Activated T-cell treated with anti-CD3 and anti-CD28 coated beads for 1 hour (primary cell): ENCODE data around the gene MYL12A.
A peak's percentile ranks its signal among the peaks of the same experiment; 100 is the strongest.

Source experiments
- DNase-seq: peaks from one replicate; pipeline ENCODE4 v3.0.0-alpha.2; 2020; ENCODE audit warnings: low read depth

Gene MYL12A

DNA sequence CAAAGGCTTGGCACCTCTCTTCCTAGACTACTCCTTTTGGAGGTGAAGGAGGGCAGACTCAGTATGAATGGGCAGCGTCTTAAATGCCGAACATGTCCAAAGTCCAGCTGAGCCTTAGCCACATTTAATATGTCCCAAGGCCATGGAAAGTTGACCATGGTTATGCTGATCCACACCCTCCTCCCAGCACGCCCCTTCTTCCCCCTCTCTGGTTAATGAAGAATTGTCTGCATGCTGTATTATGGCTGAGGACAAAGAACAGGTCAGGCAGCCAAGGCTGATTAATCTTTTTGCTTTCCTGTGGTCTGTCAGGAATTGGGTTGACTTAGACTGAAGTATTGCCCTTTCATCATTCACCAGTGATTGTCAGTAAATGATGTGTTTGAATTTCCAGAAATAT, 22.0 kb upstream of the MYL12A start:
- no peak for DNase-seq

DNA sequence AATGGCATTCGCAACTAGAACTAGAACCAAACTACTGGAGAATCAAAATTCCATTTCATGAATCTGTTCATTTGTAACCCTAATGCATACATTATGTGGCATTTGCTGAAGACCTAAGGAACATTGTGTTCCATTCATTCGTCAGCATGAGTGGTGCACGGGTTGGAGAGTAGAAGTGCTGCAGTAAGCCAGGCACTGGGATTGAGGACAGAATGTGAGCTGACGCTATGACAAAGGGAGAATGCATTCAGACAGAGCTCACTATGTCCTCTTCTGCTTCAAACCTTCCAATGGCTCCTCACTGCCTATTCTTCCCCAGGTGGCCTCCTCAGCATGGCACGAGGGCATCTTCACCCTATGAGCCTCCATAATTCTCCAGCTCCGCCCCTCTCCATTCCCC, 21.6 kb upstream of the MYL12A start:
- no peak for DNase-seq

DNA sequence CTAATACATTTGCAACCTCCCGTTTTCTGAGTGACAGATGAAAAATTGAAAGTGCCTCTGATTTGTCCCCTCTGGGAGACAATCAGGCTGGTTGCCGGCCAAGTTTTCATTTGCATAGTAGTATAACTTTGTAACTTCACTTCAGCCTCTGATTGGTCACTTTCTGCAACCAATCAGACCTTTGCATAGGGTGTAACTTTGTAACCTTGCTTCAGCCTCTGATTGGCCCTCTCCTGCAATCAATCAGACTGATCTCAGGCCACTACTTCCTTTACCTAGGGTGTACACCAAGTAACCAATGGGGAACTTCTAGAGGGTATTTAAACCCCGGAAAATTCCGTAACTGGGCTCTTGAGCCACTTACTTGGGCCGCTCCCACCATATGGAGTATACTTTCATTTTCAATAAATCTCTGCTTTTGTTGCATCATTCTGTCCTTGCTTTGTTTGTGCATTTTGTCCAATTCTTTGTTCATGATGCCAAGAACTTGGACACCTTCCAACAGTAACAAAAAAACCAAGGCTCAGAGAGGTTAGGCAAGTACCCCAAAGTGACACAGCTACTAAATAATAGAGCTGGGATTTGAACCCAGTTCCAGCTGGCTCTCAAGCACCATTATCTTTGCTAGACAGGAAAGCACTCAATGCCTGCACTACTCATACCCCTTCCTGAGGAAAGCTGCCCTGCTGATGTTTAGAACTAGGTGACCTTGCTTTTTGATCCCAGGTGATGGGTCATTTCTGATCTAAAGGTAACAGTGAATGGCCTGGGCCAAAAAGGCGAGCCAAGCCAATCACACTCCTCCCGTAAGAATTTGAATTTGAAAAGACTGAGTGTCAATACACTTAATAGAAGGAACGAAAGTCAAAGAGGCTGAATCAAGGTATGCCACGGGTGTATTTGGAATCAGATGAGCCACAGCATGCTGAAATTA, 16.9 kb upstream of the MYL12A start:
- no peak for DNase-seq

DNA sequence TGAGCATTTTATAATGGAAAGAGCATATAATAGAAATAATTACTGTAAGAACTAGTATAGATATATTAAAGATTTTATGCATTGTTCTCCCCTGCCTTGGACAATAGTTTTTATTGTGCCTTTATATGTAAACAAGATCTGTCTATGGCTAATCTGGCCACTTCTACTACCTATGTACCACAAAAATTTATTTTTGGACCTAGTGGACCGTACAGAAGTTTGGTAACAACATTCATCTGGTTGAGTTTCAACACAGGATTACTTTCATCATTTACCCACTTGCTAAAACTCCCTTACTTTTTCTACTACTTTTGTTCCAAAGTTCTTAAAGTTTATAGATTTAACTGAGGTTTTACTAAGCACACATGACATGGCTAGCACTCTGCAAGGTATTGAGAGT, 14.6 kb upstream of the MYL12A start:
- no peak for DNase-seq

DNA sequence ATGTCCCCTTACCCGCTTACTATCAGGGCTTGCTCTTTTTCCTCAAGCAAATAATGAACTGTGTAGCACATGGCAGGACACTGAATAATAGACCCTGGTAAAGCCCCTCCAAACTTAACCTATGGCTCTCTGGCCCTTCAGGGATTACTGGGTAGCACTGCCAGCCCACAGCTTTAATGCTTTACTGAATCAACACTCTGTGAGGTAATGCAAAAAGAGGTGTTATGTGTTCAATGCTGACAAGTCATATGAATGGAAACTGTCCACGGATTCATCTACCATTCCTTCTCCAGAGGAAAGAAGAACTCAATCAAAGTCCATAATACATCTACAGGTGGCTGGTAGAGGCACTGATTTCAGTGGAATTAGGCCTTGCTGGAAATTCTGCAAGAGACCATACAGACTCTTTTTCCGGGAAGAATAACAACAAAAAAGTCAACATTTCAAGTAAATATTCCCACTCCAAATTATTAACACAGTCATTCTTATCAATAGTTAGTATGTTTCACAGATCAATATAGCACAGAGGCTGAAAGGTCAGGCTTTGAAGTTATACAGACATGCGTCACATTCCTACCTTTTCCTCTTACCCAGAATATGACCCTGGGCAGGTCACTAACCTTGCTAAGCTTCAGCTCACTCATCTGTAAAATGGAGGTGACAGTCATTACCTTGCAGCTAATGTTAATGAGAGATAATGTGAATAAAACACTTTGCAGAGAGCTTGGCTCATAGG, 14.0 kb upstream of the MYL12A start:
- DNase-seq: no peak

DNA sequence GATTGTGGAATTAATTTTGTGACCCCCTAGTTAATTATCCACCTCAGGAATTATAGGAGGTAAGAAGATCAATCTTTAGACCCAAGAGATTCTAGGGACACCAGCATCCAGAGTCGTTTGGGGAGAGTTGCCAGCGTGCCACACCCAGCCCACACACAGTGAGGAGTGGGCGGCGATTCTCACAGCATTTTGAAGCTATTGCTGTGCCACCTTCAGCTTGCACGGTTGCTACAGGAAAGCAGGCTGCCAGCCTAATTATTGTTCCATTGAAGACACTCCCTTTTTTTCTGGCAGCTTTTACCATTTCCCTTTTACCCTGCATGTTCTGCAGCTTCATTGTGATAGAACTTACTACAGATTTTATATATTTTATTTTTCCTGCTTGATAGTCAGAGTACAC, 13.1 kb upstream of the MYL12A start:
- no peak for DNase-seq

DNA sequence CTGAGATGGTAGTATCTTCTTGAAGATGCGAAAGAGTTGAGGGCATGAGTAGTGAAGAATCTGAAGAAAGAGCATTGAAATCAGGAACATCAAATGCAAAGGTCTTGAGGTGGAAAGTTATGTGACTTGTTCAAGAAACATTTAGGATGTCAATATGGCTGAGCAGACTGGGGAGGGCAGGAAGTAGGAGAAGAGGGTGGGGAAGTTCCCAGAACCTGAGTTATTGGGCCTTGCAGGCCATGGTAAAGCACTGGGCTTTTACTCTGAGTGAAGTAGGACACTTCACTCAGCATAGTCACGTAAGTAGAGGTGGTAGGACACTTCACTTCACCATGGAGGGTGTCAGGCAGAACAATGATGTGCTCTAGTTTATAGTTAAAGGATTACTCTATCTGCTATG, 11.8 kb upstream of the MYL12A start:
- DNase-seq: no peak

DNA sequence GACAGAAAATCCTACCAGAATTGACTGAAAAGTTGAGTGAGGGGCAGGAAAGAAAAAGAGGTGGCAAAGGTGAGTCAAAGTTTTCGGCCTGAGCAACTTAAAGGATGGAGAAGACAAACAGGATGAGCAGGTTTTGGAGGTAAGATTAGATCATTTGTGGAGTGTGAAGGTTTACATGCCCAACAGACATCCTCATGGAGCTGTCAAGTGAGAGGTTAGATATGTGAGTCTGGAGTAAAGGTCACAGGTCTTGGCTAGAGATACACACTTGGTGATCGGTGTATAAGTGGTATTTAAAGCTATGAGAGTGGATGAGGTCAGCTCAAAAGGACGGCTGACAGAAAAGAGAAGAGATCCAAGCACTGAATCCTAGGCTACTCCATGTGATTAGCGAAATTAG, 11.1 kb upstream of the MYL12A start:
- DNase-seq: no peak

DNA sequence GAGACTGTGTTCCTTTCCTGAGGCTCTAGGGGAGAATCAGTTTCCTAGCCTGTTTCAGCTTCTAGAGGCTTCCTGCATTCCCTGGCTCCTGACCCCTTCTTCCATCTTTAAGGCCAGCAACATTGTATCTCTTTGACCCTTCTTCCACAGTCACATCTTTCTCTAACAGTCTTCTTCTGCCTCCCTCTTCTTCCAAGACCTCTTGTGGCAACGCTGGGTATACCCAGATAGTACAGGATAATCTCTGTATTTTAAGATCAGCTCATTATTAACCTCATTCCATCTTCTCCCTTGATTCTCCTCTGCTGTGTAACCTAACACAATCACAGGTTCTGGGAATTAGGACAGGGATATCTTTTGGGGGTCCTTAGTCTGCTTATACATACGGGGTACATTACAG, 8.9 kb upstream of the MYL12A start:
- DNase-seq: no peak

DNA sequence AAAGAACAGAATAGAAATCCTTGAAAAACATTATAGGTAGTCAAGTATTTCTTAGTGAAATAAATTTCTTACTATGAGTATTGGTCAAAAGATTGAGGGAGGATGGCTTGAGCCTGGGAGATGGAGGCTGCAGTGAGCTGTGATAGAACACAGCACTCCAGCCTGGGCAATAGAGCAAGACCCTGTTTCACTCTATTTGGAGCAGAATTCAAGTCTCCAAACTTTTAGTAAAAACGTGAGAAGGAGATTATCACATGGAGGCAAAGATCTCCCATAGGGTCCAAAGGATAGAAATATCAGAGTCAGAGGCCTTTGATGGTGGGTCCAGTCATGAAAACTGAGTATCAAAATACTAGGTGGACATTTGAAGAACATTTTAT, 2.4 kb upstream of the MYL12A start:
- no peak for DNase-seq

DNA sequence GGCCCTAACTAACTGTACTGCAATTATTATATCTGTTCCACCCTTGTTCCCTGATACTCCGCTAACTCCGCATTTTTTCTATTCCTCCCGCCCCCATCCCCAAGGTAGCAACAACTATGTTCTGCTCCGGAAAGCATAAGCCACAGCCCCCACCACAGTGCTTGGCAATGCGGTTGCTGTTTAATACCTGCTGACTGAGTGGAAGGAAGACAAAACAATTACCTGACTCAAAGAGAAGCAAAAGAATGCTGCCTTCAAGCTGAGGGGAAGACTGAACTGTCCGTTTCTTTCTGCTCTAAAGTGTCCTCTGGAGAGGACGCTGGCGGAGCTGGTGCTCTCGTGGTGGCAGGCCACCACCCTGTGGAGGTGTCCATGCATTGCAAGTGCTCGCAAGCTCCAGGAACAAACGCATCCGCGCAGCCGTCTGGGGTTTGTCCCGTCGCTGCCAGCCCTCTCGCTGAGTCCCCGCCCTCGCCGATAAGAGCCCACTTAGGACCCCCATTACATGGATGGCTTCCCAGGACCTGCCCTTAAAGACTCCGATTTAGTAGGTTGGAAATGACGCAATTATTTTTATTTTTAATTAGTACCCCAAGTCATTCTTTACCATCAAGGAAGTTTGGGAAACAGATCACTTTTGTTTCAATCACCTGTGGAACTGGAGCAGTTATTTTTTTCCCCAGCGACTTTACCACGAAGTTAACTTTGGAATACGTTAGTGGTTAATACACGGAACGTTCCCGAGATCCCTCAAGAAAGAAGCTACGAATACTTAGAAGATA, 1.6 kb upstream of the MYL12A start:
- peak; percentile 62 for DNase-seq

DNA sequence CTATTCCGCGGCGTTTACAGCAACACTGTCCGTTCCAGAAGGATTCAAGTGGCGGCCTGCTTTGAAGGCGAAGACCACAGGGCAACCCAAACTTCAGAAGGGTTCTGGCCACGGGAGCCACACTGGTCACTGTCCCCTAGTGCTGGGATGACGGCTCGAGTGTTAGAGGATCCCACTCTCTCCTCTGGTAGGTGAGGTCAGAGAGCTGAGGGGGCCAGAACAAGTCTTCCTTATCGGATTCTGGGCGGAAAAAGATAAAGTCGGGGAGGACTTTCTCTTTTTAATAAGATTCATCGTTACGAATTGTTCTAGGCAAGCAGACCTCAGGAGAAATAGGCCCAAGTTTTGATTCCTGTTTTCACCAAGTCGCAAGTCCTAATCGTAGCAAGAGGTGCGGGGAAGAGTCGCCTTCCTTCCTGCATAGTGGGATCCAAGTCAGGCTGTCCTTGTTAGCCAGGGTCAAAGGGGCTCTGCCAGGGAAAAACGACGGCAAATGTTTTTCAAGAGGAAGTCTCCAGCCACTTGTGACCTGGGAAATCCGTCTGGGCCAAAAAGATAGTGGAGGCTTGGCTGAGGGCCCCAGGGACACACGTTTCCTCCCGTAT, 864 bp upstream of the MYL12A start:
- DNase-seq: no peak

DNA sequence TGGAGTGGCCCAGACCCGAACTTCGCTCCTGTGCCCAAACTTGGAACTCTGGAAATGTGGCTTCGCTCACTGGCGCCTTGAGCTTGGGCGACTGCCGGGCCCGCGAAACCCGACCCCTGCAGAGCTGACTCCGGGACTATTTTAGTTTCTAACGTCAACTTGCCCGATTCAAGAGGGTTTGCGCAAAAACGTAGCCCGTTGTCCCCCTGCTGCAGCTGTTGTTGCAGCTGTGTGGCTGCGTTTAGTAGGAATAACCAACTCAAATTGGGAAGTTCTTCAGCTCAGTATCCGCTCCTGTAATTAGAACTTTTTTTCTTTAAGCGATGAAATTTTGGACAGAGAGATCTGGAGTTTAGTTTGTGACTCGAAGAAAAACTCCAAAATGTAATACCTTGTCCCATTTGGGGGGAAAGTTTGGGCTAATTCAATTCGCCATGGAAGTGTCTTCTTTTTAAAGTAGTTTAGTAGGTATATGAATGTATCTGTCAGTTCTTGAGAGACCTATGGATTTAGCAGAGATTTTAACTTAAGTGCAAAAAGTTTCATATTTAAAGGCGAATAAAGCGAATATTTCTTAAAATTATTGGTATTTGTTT, 559 bp downstream of the MYL12A start:
- no peak for DNase-seq

DNA sequence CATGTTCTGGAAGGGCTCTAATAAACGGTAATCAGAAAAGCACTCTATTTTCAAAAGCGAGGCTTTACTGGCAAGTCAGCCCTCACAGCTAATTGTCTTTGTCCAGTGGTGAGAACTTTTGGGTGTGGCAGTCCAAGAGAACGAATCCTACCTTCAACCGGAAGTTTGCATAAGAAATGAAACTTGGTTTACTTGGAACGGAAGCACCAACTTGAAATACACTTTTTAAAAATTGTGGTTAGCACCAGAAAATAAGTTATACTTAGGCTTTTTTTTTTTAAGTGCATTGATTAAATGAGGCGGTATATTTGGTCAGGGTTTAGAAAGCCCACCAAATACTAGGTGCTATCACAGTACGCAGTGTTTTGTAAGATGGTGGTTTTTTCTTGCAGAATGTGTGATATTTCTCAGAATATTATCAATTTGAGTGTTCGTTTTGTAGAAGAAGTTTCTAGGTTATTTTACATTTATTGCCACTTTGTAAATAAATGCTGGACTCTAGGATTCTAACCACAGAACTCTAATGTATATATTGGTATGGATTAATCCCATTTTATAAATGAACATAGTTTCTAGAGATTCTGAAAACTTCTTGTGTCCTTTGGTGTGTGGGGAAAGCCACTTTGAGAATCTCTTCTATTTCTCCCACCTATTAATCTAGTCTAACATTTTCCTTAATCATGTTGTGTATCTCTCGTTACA, 1.2 kb downstream of the MYL12A start:
- DNase-seq: no peak

DNA sequence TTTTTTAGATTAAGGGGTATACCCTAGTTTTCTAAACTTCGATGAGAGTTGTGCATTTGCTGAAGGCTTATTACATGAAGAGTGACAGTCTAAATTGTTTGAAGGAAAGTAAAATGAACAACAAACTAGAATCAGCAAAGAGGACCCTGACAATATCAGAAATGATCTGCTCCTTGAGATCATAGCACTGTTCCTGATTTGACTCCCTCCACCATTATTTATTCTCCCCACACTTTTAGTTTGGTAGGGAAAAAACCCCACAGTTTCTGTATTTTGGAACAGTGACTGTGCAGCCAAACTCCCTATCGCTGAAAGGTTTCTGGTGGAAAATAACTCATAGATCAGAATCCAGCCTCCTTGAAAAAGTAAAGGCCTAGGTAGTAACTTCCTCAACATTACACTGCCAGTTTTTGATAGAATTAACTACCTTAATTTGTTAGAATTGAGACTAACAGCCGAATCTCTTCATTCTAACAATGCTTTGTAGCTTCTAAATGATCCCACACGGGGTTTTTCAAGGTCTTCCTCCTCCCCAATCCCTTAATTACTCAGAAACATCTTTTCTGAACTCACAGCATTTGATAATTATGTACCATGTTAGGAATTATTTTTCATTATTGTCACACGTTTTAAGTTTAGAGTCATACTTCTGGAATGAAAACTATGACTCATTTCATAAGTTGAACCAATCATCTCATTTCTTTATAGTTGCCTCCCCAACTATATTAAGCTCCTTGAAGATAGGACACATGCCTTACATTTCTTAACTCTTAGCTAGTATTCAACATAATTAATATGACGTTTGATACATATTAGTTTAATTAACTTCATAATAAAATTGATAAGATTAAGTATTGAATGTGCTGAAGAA, 2.9 kb downstream of the MYL12A start:
- DNase-seq: no peak

DNA sequence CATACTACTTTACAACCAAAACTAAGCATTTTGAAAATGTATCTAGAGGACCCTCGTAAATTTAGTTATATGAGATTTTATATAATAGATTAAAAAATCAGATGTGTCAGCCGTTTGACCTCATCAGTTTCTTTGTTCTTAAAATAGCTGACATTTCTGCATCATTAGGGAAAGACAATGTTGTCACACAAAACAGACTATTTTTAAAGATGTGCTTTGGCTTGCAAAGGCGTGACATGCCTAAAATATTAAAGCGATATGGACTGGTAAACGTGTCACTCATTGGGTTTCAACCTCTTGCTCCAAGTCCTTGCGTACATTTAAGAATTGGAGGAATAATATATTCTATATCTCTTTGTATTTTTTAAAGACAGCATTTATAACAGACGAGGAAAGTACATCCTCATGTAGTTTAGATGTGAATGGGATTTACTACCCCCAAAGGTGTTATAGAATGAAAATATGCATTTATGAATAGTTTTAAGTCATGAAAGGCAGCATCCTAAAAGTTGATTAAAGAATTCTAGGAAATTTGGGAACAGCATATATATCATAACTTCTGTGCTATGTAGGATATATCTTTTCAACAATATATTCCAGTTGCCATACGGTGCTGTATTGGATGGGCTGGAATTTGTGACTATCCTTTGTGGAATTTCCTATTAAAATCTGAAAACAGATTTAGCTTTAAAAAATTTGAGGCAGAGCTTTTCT, 3.8 kb downstream of the MYL12A start:
- no peak for DNase-seq

DNA sequence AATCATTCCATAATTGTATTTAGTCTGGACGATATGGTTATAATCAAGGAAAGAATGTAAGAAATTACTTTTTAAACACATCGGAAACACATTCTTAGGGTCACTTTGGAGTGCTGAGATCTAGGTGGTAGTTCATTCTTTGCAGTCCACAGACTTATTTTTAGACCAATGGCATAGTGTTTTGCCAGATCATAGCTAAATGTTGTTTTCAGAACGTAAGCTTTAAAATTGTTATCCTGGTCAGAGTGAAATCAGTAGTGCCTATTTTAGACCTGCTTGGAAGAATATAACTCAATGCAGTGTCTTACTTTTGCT, 4.3 kb downstream of the MYL12A start:
- DNase-seq: no peak

DNA sequence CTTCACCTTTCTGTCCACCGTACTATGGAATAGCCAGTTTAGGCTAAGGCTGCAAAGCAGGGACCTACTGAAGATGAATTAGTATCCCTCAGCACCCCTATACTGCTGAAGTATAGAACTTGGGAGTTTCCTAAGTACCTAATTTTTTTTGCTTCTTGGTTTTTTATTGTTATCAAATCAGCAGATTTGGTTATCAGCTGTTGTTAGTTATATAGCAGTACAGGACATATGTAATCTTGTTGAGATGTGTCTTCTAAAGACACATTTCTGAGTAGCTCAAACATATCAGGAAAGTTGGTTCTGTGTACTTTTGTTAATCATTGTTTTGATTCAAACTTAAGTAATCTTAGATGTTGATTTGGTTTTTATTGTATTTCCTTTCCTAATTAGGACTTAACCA, 5.2 kb downstream of the MYL12A start:
- no peak for DNase-seq

DNA sequence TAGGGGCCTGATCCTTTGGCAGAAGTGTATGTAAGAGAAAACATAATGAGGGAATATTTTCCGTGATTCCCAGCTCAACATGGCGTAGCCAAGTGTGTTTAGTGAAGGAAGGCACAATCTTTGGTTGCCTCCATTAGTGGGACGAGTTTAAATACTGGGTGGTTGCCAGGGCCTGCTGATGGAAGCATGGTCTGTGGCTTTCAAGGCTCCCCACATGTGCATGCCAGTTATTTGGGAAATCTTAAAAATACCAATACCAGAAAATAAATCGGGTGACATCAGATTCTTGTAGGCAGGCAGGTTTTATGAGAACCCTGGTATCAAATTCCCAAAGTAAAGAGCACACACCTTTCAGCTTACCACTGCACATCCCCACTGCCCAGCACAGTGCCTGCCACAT, 7.1 kb downstream of the MYL12A start:
- no peak for DNase-seq
